GM15510 (cell line): ENCODE data around the gene IL1RN.

Experiments
- POLR2A ChIP-seq: IDR thresholded peaks from 3 replicates; pipeline ENCODE4 v1.6.1; 2011; ENCODE audit warnings: borderline replicate concordance; ENCODE audit not compliant: insufficient read length; ENCODE audit errors: extremely low read depth

The IL1RN gene

GRCh38 chr2:113136828-113137775 lies 9.7 kb downstream of the IL1RN start:
- TF ChIP-seq POLR2A, result no peak

GRCh38 chr2:113137827-113138226 lies 10.4 kb downstream of the IL1RN start:
- no peak for TF ChIP-seq POLR2A

GRCh38 chr2:113138428-113139322 lies 11.3 kb downstream of the IL1RN start:
- no peak for TF ChIP-seq POLR2A

- TF ChIP-seq POLR2A, result no peak
These were observed 14.1 kb downstream of the IL1RN start for GRCh38 chr2:113141451-113141850.

- TF ChIP-seq POLR2A, result no peak
These were observed 14.9 kb downstream of the IL1RN start for GRCh38 chr2:113142290-113142689.

GRCh38 chr2:113144259-113144658 lies 16.9 kb downstream of the IL1RN start:
- TF ChIP-seq POLR2A, result no peak

- no peak for TF ChIP-seq POLR2A
These were observed 21.5 kb downstream of the IL1RN start for GRCh38 chr2:113148606-113149552.

GRCh38 chr2:113149553-113150257 lies 22.3 kb downstream of the IL1RN start:
- no peak for TF ChIP-seq POLR2A

- no peak for TF ChIP-seq POLR2A
These were observed 22.8 kb downstream of the IL1RN start for GRCh38 chr2:113150258-113150601.

GRCh38 chr2:113155331-113155730 lies 27.9 kb downstream of the IL1RN start:
- TF ChIP-seq POLR2A, result no peak

GRCh38 chr2:113156278-113157117 lies 29.1 kb downstream of the IL1RN start:
- no peak for TF ChIP-seq POLR2A

- peak; percentile 27 for TF ChIP-seq POLR2A
These were observed 29.9 kb downstream of the IL1RN start for GRCh38 chr2:113157118-113157896.
